HG03135 (cell line): ENCODE measurements around the gene RASA1.

Experiments
- ATAC-seq: cut with Tn5 transposase; IDR thresholded peaks from one replicate; pipeline ENCODE4 v1.9.1; 2021; ENCODE audit warnings: mild to moderate bottlenecking, moderate library complexity; ENCODE audit not compliant: unreplicated experiment

Gene RASA1

GRCh38 chr5:87438231-87438630 is 170.5 kb downstream of the RASA1 start:
- no peak for ATAC-seq
